H9 (cell line): ENCODE data around the gene TBC1D2. TPM values are rescaled to one million over a fixed set of nuclear protein-coding genes. Genes with fewer than 3 reads are reported as not detected.

Experiments used
- DNase-seq: peaks from one replicate; pipeline ENCODE4 v3.0.0-alpha.2; 2017
- H2AFZ ChIP-seq: one replicate; pipeline ENCODE4 v1.6.1; 2013; ENCODE audit warnings: mild to moderate bottlenecking, low read length, control low read depth, moderate library complexity
- H2AK5ac ChIP-seq: 2 replicates; pipeline ENCODE4 v1.6.1; 2013; ENCODE audit warnings: low read length, control low read depth, mixed read lengths; ENCODE audit not compliant: insufficient read length
- H2BK120ac ChIP-seq: one replicate; pipeline ENCODE4 v1.6.1; 2013; ENCODE audit warnings: low read depth, mild to moderate bottlenecking, low read length, control low read depth, inconsistent platforms; ENCODE audit not compliant: poor library complexity, severe bottlenecking
- H2BK12ac ChIP-seq: 2 replicates; pipeline ENCODE4 v1.6.1; 2013; ENCODE audit warnings: low read length, control low read depth, mixed read lengths, low read depth; ENCODE audit not compliant: insufficient read length
- H2BK15ac ChIP-seq: 2 replicates; pipeline ENCODE4 v1.6.1; 2013; ENCODE audit warnings: low read depth, low read length, control low read depth
- H2BK20ac ChIP-seq: one replicate; pipeline ENCODE4 v1.6.1; 2013; ENCODE audit warnings: low read depth, mild to moderate bottlenecking, low read length, control low read depth, inconsistent platforms; ENCODE audit not compliant: poor library complexity, severe bottlenecking
- H2BK5ac ChIP-seq: 2 replicates; pipeline ENCODE4 v1.6.1; 2013; ENCODE audit warnings: low read length, control low read depth, mixed read lengths; ENCODE audit not compliant: insufficient read length
- H3K14ac ChIP-seq: 2 replicates; pipeline ENCODE4 v1.6.1; 2013; ENCODE audit warnings: low read length, control low read depth; ENCODE audit not compliant: insufficient read depth
- H3K18ac ChIP-seq: 2 replicates; pipeline ENCODE4 v1.6.1; 2013; ENCODE audit warnings: low read depth, mild to moderate bottlenecking, mixed read lengths, low read length, control low read depth; ENCODE audit not compliant: insufficient read length
- H3K23ac ChIP-seq: 2 replicates; pipeline ENCODE4 v1.6.1; 2013; ENCODE audit warnings: low read length, control low read depth, mixed read lengths, low read depth; ENCODE audit not compliant: insufficient read length
- H3K23me2 ChIP-seq: 2 replicates; pipeline ENCODE4 v1.6.1; 2013; ENCODE audit warnings: low read depth, mild to moderate bottlenecking, mixed read lengths, low read length, control low read depth; ENCODE audit not compliant: insufficient read length, poor library complexity, severe bottlenecking
- H3K27ac ChIP-seq: 2 replicates; pipeline ENCODE4 v1.5.1; 2013; ENCODE audit warnings: low read length, control low read depth, mixed read lengths, low read depth; ENCODE audit not compliant: insufficient read length
- H3K27me3 ChIP-seq: 2 replicates; pipeline ENCODE4 v1.6.1; 2013; ENCODE audit warnings: low read length, control low read depth, inconsistent platforms; ENCODE audit not compliant: insufficient read depth
- H3K4ac ChIP-seq: 2 replicates; pipeline ENCODE4 v1.6.1; 2013; ENCODE audit warnings: low read depth, mild to moderate bottlenecking, control low read depth, inconsistent platforms, low read length, moderate library complexity
- H3K4me1 ChIP-seq: 2 replicates; pipeline ENCODE4 v1.6.1; 2013; ENCODE audit warnings: low read length, control low read depth, inconsistent platforms; ENCODE audit not compliant: insufficient read depth
- H3K4me2 ChIP-seq: 2 replicates; pipeline ENCODE4 v1.6.1; 2013; ENCODE audit warnings: low read length, control low read depth, mixed read lengths; ENCODE audit not compliant: insufficient read length, insufficient read depth
- H3K56ac ChIP-seq: 2 replicates; pipeline ENCODE4 v1.6.1; 2013; ENCODE audit warnings: low read depth, mild to moderate bottlenecking, mixed read lengths, low read length, control low read depth; ENCODE audit not compliant: insufficient read length
- H3K79me1 ChIP-seq: 2 replicates; pipeline ENCODE4 v1.6.1; 2013; ENCODE audit warnings: low read depth, mild to moderate bottlenecking, moderate library complexity, low read length, control low read depth, inconsistent platforms; ENCODE audit not compliant: insufficient read depth, poor library complexity, severe bottlenecking
- H3K79me2 ChIP-seq: 2 replicates; pipeline ENCODE4 v1.6.1; 2013; ENCODE audit warnings: low read length, control low read depth, inconsistent platforms; ENCODE audit not compliant: insufficient read depth
- H3K9ac ChIP-seq: 2 replicates; pipeline ENCODE4 v1.6.1; 2013; ENCODE audit warnings: low read length, control low read depth, mixed read lengths; ENCODE audit not compliant: insufficient read length; ENCODE audit errors: extremely low read depth
- H3K9me3 ChIP-seq: one replicate; pipeline ENCODE4 v1.6.1; 2013; ENCODE audit warnings: low read depth, low read length, inconsistent platforms; ENCODE audit not compliant: control insufficient read depth
- H3T11ph ChIP-seq: one replicate; pipeline ENCODE4 v1.6.1; 2013; ENCODE audit warnings: mild to moderate bottlenecking, low read length, control low read depth, inconsistent platforms
- H4K20me1 ChIP-seq: one replicate; pipeline ENCODE4 v1.6.1; 2013; ENCODE audit not compliant: control insufficient read depth, insufficient read length, insufficient read depth
- H4K5ac ChIP-seq: 2 replicates; pipeline ENCODE4 v1.6.1; 2013; ENCODE audit warnings: low read depth, mild to moderate bottlenecking, mixed read lengths, low read length, control low read depth; ENCODE audit not compliant: insufficient read length
- H4K8ac ChIP-seq: replicated peaks from 2 replicates; pipeline ENCODE4 v1.6.1; 2013; ENCODE audit warnings: low read length, control low read depth, mixed read lengths, low read depth; ENCODE audit not compliant: insufficient read length
- H4K91ac ChIP-seq: 2 replicates; pipeline ENCODE4 v1.6.1; 2013; ENCODE audit warnings: low read depth, mild to moderate bottlenecking, moderate library complexity, mixed read lengths, low read length, control low read depth; ENCODE audit not compliant: insufficient read length
- H3K27ac Mint-ChIP-seq, 3 experiments: 2 replicates in 2 of 3; 3 replicates in 1 of 3; pipeline ENCODE4 v1.8.0; 2020 to 2021; ENCODE audit warnings: mixed read lengths in 3 of 3, mild to moderate bottlenecking in 1 of 3, moderate library complexity in 1 of 3
- H3K27me3 Mint-ChIP-seq: 2 replicates; pipeline ENCODE4 v1.8.0; 2021; ENCODE audit warnings: low read depth, mild to moderate bottlenecking, moderate library complexity, mixed read lengths
- H3K36me3 Mint-ChIP-seq, 3 experiments: 2 replicates in 2 of 3; 3 replicates in 1 of 3; pipeline ENCODE4 v1.8.0; 2020 to 2021; ENCODE audit warnings: low read depth in 3 of 3, mixed read lengths in 3 of 3; ENCODE audit not compliant: insufficient read depth in 1 of 3
- H3K4me1 Mint-ChIP-seq, 2 experiments: 2 replicates each; pipeline ENCODE4 v1.8.0; 2020; ENCODE audit warnings: mixed read lengths in 2 of 2
- H3K4me3 Mint-ChIP-seq, 2 experiments: 2 replicates in 1 of 2; 3 replicates in 1 of 2; pipeline ENCODE4 v1.8.0; 2020 to 2021; ENCODE audit warnings: mild to moderate bottlenecking in 2 of 2, mixed read lengths in 2 of 2, moderate library complexity in 1 of 2
- H3K9me3 Mint-ChIP-seq, 2 experiments: 2 replicates in 1 of 2; 3 replicates in 1 of 2; pipeline ENCODE4 v1.8.0; 2020; ENCODE audit warnings: mild to moderate bottlenecking in 2 of 2, mixed read lengths in 2 of 2, moderate library complexity in 1 of 2
- CTCF ChIP-seq: fragments of 200-600 bp; sonication (generic); conservative IDR thresholded peaks from 3 replicates; pipeline ENCODE4 v1.8.0; 2021; ENCODE audit warnings: antibody characterized with exemption, mild to moderate bottlenecking
- WGBS: extraction: QIAGEN DNeasy Blood & Tissue Kit; methylation state at CpG from one replicate; pipeline ENCODE4 v1.1.7; 2013; ENCODE audit warnings: missing lambda C conversion rate, low lambda C conversion rate, mixed read lengths; ENCODE audit not compliant: insufficient read length; ENCODE audit errors: extremely low coverage; 5-methylcytosine and 5-hydroxymethylcytosine counted together
- total RNA-seq: library from RNA; stranded (reverse); gene quantifications from 2 replicates; pipeline ENCODE4 v1.2.1, GENCODE V29; 2021

The TBC1D2 gene
- total RNA-seq, 1 experiment from 2014 or later: 2.9 TPM

- Histone ChIP-seq H3K27me3 (no peaks in the 10 kb centered on the region), H3K27ac (no peak overlapping the region), H3K23ac (no peak overlapping the region), H4K8ac (no peak overlapping the region), H3T11ph (no peak overlapping the region), H2BK12ac (no peak overlapping the region), H3K79me2 (no peaks in the 10 kb centered on the region), H2BK5ac (no peak overlapping the region), H3K4ac (no peak overlapping the region), H4K5ac (no peak overlapping the region), H3K4me1 (peaks cover 4% of the 10 kb centered on the region; the same call in 1 of the 2 replicates), H2AFZ (no peak overlapping the region), H4K20me1 (no peaks in the 10 kb centered on the region), H3K23me2 (no peaks in the 10 kb centered on the region), H4K91ac (no peak overlapping the region), H2BK120ac (no peak overlapping the region), H2BK20ac (no peak overlapping the region), H3K79me1 (no peaks in the 10 kb centered on the region), H3K14ac (no peak overlapping the region), H3K56ac (no peak overlapping the region), H3K18ac (no peak overlapping the region), H2AK5ac (no peak overlapping the region), H2BK15ac (no peak overlapping the region), H3K9ac (no peak overlapping the region), H3K9me3 (no peaks in the 10 kb centered on the region), H3K4me2 (no peak overlapping the region)
- Mint-ChIP-seq H3K27me3 (no peaks in the 10 kb centered on the region; the same call in 1 of the 2 replicates), H3K4me1 (peaks cover 26 to 32% of the 10 kb centered on the region in 2 experiments), H3K27ac (no peak overlapping the region), H3K36me3 (no peaks in the 10 kb centered on the region), H3K9me3 (no peaks in the 10 kb centered on the region), H3K4me3 (no peak overlapping the region)
- no peak for TF ChIP-seq CTCF
- DNase-seq: no peak
- WGBS: no CpG with 5 or more reads among the region's 2 CpGs
Measured at GRCh38 chr9:98275159-98275558, 19.7 kb upstream of the TBC1D2 start.
